GM21786 (cell line): ENCODE results near the gene LBX2.

ENCODE experiments used
- ATAC-seq: cut with Tn5 transposase; IDR thresholded peaks from one replicate; pipeline ENCODE4 v1.9.1; 2021; ENCODE audit not compliant: unreplicated experiment

The LBX2 gene

GRCh38 chr2:74458132-74458937 lies 41.1 kb downstream of the LBX2 start, which contains the start of gene WBP1:
Gene WBP1, plus strand, starts transcription at chr2:74458438. Its CDS starts 165 bp downstream, at chr2:74458603.
- ATAC-seq = peak; percentile 86

DNA sequence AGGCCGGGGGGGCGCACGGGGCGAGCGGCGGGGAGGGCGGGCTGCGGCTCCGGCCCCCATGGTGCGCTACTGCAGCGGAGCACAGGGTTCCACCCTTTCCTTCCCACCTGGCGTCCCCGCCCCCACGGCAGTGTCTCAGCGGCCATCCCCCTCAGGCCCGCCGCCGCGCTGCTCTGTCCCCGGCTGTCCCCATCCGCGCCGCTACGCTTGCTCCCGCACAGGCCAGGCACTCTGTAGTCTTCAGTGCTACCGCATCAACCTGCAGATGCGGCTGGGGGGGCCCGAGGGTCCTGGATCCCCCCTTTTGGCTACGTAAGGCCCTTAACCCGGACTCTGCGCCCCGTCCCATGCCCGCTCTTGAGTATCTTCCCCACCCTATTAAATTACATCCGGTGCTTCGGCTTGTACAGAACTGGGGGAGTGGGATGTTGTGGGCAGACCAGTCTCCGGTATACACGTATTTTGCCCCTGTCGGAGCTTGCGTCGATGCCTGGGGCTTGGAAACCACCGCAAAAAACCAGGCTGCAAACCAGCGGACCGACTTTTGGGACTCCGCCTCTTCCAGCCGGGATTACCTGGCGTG lies 41.8 kb downstream of the LBX2 start:
- ATAC-seq = peak; percentile 29

- no peak for ATAC-seq
Measured at GRCh38 chr2:74457129-74457548, 42.3 kb downstream of the LBX2 start.

GRCh38 chr2:74454654-74455511 lies 44.5 kb downstream of the LBX2 start, which contains the start of gene INO80B:
Gene INO80B, plus strand, starts transcription at chr2:74455087. Its CDS starts 30 bp downstream, at chr2:74455117.
- ATAC-seq = peak; percentile 33

GRCh38 chr2:74450570-74451190 lies 48.7 kb downstream of the LBX2 start:
- ATAC-seq = no peak

GRCh38 chr2:74448771-74449170 lies 50.6 kb downstream of the LBX2 start:
- ATAC-seq = no peak
